RPMI7951 (cell line): ENCODE results near the gene NKPD1. TPM values are rescaled to one million over a fixed set of nuclear protein-coding genes. Genes with fewer than 3 reads are reported as not detected.
"Not testable (repeated sequence)": the region's sequence is repeated elsewhere in the genome, so short reads cannot be mapped to it uniquely, and the experiment has no call there.

Experiments used
- DNase-seq: peaks from one replicate; pipeline ENCODE4 v3.0.0-alpha.2; 2012; ENCODE audit warnings: low read depth
- total RNA-seq: library from RNA; depleted of rRNA; stranded (reverse); fragments of >200 nt; shearing (Covaris generic); gene quantifications from 2 replicates; pipeline ENCODE4 v1.2.3, GENCODE V29; 2014

NKPD1 gene
- total RNA-seq, 1 experiment from 2014 or later: 0.12 TPM

- DNase-seq: no peak
Observed at GRCh38 chr19:45139286-45140143, 21.3 kb downstream of the NKPD1 start.

GRCh38 chr19:45138303-45138751 lies 22.5 kb downstream of the NKPD1 start:
- DNase-seq: no peak

- no peak for DNase-seq
Observed at GRCh38 chr19:45137179-45137761, 23.5 kb downstream of the NKPD1 start.

GRCh38 chr19:45136507-45137178 lies 24.1 kb downstream of the NKPD1 start:
- no peak for DNase-seq

GRCh38 chr19:45135176-45135885 lies 25.5 kb downstream of the NKPD1 start:
- DNase-seq: no peak

GRCh38 chr19:45133661-45134060 lies 27.1 kb downstream of the NKPD1 start:
- DNase-seq: no peak

- no peak for DNase-seq
Observed at GRCh38 chr19:45130888-45131615, 29.7 kb downstream of the NKPD1 start.

- DNase-seq: no peak
Observed at GRCh38 chr19:45130236-45130635, 30.5 kb downstream of the NKPD1 start.

- no peak for DNase-seq
Observed at GRCh38 chr19:45128806-45129205, 32.0 kb downstream of the NKPD1 start.

GRCh38 chr19:45128146-45128545 lies 32.6 kb downstream of the NKPD1 start:
- DNase-seq: no peak

GRCh38 chr19:45126654-45127053 lies 34.1 kb downstream of the NKPD1 start:
- DNase-seq: no peak

- peak; percentile 57 for DNase-seq
Observed at GRCh38 chr19:45125975-45126493, 34.7 kb downstream of the NKPD1 start.

- no peak for DNase-seq
Observed at GRCh38 chr19:45125360-45125759, 35.4 kb downstream of the NKPD1 start.

- no peak for DNase-seq
Observed at GRCh38 chr19:45124021-45124420, 36.8 kb downstream of the NKPD1 start.

- DNase-seq: no peak
Observed at GRCh38 chr19:45123440-45123850, 37.3 kb downstream of the NKPD1 start.

- DNase-seq: no peak
Observed at GRCh38 chr19:45122832-45123231, 38.0 kb downstream of the NKPD1 start.

- DNase-seq: no peak
Observed at GRCh38 chr19:45121827-45122345, 38.9 kb downstream of the NKPD1 start.

GRCh38 chr19:45119582-45119981 lies 41.2 kb downstream of the NKPD1 start:
- no peak for DNase-seq

GRCh38 chr19:45118591-45119355 lies 42.0 kb downstream of the NKPD1 start:
- DNase-seq: not testable (repeated sequence)

- no peak for DNase-seq
Observed at GRCh38 chr19:45118106-45118505, 42.7 kb downstream of the NKPD1 start.
